Activated T-cell treated with anti-CD3 and anti-CD28 coated beads, Interleukin-2, amount 50 U/mL, for 48 hours (primary cell): ENCODE data around the gene TUBAL3.

ENCODE experiments used
- DNase-seq, 2 experiments: peaks; one replicate each; pipeline ENCODE4 v3.0.0-alpha.2; 2020

TUBAL3 gene

GRCh38 chr10:5404208-5405041 lies at the start of gene TUBAL3:
TUBAL3 (minus strand) TSS chr10:5404828; CDS start chr10:5404792, 36 bp downstream.
- no peak for DNase-seq

- no peak for DNase-seq
Observed at GRCh38 chr10:5453749-5454489, 49.3 kb upstream of the TUBAL3 start.

- DNase-seq = no peak
Observed at GRCh38 chr10:5450605-5451384, 46.2 kb upstream of the TUBAL3 start.

- DNase-seq = no peak
Observed at GRCh38 chr10:5449823-5450222, 45.2 kb upstream of the TUBAL3 start.

GRCh38 chr10:5449227-5449626 lies 44.6 kb upstream of the TUBAL3 start:
- no peak for DNase-seq

- DNase-seq = no peak
Observed at GRCh38 chr10:5448333-5449001, 43.8 kb upstream of the TUBAL3 start.

GRCh38 chr10:5447611-5448071 lies 43.0 kb upstream of the TUBAL3 start:
- no peak for DNase-seq

GRCh38 chr10:5447056-5447455 lies 42.4 kb upstream of the TUBAL3 start:
- DNase-seq = no peak

- DNase-seq = peak; percentile 82 to 87
Observed at GRCh38 chr10:5446390-5446926, 41.8 kb upstream of the TUBAL3 start.

GRCh38 chr10:5445006-5445405 lies 40.4 kb upstream of the TUBAL3 start:
- DNase-seq = no peak

GRCh38 chr10:5443429-5443828 lies 38.8 kb upstream of the TUBAL3 start:
- no peak for DNase-seq

- no peak for DNase-seq
Observed at GRCh38 chr10:5442990-5443370, 38.4 kb upstream of the TUBAL3 start.

- DNase-seq = no peak
Observed at GRCh38 chr10:5442065-5442989, 37.7 kb upstream of the TUBAL3 start.

- DNase-seq = no peak
Observed at GRCh38 chr10:5441106-5441505, 36.5 kb upstream of the TUBAL3 start.

GRCh38 chr10:5440206-5440605 lies 35.6 kb upstream of the TUBAL3 start:
- DNase-seq = no peak

GRCh38 chr10:5435328-5435727 lies 30.7 kb upstream of the TUBAL3 start:
- no peak for DNase-seq

GRCh38 chr10:5434017-5434753 lies 29.6 kb upstream of the TUBAL3 start:
- DNase-seq = no peak

- no peak for DNase-seq
Observed at GRCh38 chr10:5433182-5433581, 28.6 kb upstream of the TUBAL3 start.

GRCh38 chr10:5428133-5428532 lies 23.5 kb upstream of the TUBAL3 start:
- DNase-seq = no peak

GRCh38 chr10:5424751-5425150 lies 20.1 kb upstream of the TUBAL3 start:
- no peak for DNase-seq

GRCh38 chr10:5423771-5424170 lies 19.1 kb upstream of the TUBAL3 start:
- DNase-seq = no peak
